ENCODE data around the gene KCNA10. TPM values are rescaled to one million over a fixed set of nuclear protein-coding genes. Genes with fewer than 3 reads are reported as not detected.

The KCNA10 gene
- total and polyA plus RNA-seq, 9 donors = not detected

GRCh38 chr1:110480356-110481096, 38.4 kb downstream of the KCNA10 start:
- no peaks in the 10 kb centered on the region for H3K27me3 ChIP-seq
- H3K27ac ChIP-seq = no peak overlapping the region
- H3K9me3 ChIP-seq = no peaks in the 10 kb centered on the region
- WGBS, 3 donors = 29 to 32% (median 31%) methylated on average over 4 of the region's 4 CpGs
- no peaks in the 10 kb centered on the region for H3K4me1 ChIP-seq (ENCODE audit: insufficient read depth)
- H3K4me3 ChIP-seq = no peak overlapping the region
- no peak for DNase-seq
- TF ChIP-seq EP300 (IDR thresholded peaks at IDR 0.05) (no peak), POLR2A (IDR thresholded peaks at IDR 0.05) (no peak)
- TF ChIP-seq, protein P1, sequence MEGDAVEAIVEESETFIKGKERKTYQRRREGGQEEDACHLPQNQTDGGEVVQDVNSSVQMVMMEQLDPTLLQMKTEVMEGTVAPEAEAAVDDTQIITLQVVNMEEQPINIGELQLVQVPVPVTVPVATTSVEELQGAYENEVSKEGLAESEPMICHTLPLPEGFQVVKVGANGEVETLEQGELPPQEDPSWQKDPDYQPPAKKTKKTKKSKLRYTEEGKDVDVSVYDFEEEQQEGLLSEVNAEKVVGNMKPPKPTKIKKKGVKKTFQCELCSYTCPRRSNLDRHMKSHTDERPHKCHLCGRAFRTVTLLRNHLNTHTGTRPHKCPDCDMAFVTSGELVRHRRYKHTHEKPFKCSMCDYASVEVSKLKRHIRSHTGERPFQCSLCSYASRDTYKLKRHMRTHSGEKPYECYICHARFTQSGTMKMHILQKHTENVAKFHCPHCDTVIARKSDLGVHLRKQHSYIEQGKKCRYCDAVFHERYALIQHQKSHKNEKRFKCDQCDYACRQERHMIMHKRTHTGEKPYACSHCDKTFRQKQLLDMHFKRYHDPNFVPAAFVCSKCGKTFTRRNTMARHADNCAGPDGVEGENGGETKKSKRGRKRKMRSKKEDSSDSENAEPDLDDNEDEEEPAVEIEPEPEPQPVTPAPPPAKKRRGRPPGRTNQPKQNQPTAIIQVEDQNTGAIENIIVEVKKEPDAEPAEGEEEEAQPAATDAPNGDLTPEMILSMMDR (IDR thresholded peaks at IDR 0.05) = no peak
- intact Hi-C loops (cut with DNase I) = no loop called here
- H3K36me3 ChIP-seq = no peaks in the 10 kb centered on the region

GRCh38 chr1:110478886-110479285, 40.1 kb downstream of the KCNA10 start:
- TF ChIP-seq EP300 (IDR thresholded peaks at IDR 0.05) (no peak), POLR2A (IDR thresholded peaks at IDR 0.05) (no peak)
- TF ChIP-seq, protein P1 (IDR thresholded peaks at IDR 0.05) = no peak
- H3K27me3 ChIP-seq = no peaks in the 10 kb centered on the region
- 90 to 95% (median 93%) methylated on average over 8 of the region's 8 CpGs for WGBS, 3 donors
- no peak overlapping the region for H3K27ac ChIP-seq
- no peak for DNase-seq
- H3K9me3 ChIP-seq = no peaks in the 10 kb centered on the region
- H3K36me3 ChIP-seq = no peaks in the 10 kb centered on the region
- intact Hi-C loops (cut with DNase I) = no loop called here
- H3K4me3 ChIP-seq = no peak overlapping the region
- H3K4me1 ChIP-seq (ENCODE audit: insufficient read depth) = no peaks in the 10 kb centered on the region

DNA sequence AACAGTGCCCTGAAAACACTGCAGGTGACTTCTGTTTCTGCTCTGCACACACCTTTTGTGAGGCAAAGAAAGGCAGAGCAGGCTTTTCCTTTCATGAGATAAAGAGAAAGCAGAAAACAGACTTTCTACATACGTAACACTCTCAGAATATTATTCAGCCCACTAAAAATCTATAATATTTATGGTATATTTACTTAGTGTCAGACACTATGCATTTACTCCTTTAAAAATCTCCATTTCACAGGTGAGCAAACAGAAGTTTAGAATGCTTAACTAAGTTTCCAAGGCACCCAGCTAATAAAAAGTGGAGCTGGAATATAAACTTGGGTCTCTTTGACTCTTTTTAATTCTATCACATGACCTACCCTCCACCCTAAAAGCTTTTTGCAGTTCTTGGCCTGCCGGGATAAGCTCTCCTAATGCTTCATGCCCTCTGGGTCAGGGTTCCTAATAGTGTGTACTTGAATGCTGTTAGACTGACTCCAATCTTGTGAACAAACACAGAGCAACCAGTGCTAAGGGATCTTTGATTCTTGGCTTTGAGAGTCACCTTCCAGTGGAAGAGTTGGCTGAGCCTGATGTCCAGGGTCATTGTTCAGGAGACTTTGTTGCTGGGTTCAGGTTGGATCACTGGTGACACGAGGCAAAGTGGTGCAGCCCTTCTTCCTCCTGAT, 40.9 kb downstream of the KCNA10 start:
- DNase-seq = no peak

DNA sequence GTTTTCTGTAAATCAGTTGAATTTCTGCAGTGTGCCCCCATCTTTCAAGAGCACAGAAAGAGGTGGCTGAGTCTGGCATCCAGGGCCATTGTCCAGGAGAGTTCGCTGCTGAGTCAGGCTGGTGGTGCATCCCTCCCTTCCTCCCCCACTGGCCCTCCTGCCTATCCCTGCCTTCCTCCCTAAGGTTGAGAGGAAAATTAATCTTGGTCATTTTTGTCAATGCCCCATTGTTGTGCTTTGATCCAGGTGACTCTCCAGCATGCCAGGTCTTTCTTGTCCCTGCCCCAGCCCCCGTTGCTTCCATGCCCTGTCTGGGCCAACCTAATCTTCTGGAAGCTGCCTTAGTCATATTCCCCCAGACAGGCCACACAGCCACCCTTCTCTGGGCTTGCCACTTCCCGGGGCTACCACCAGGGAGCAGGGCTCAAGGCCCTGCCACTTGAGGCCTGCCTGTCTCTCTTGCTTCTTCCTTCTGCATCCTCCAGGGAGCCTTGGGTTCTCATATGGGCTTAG, 41.5 kb downstream of the KCNA10 start:
- TF ChIP-seq EP300 (IDR thresholded peaks at IDR 0.05) (no peak), POLR2A (IDR thresholded peaks at IDR 0.05) (no peak)
- TF ChIP-seq, protein P1 (IDR thresholded peaks at IDR 0.05) = no peak
- H3K27ac ChIP-seq = no peak overlapping the region
- H3K4me1 ChIP-seq (ENCODE audit: insufficient read depth) = no peaks in the 10 kb centered on the region
- intact Hi-C loops (cut with DNase I) = no loop called here
- no peaks in the 10 kb centered on the region for H3K27me3 ChIP-seq
- no peak overlapping the region for H3K4me3 ChIP-seq
- WGBS, 3 donors = 79 to 82% (median 80%) methylated on average over 3 of the region's 3 CpGs
- no peak for DNase-seq
- H3K36me3 ChIP-seq = no peaks in the 10 kb centered on the region
- H3K9me3 ChIP-seq = no peaks in the 10 kb centered on the region

More for the DNA sequence above, 40.9 kb downstream of the KCNA10 start:
- intact Hi-C loops (cut with DNase I) = no loop called here
- Histone ChIP-seq H3K27ac (no peak overlapping the region), H3K27me3 (no peaks in the 10 kb centered on the region), H3K4me1 (ENCODE audit: insufficient read depth) (no peaks in the 10 kb centered on the region), H3K36me3 (no peaks in the 10 kb centered on the region), H3K4me3 (no peak overlapping the region), H3K9me3 (no peaks in the 10 kb centered on the region)
- no peak for TF ChIP-seq POLR2A (IDR thresholded peaks at IDR 0.05)
- no peak for TF ChIP-seq EP300 (IDR thresholded peaks at IDR 0.05)
- TF ChIP-seq, protein P1 (IDR thresholded peaks at IDR 0.05) = no peak
- 77 to 78% (median 78%) methylated on average over 3 of the region's 3 CpGs for WGBS, 3 donors

All from ovary (tissue), 9 donors.